K562 (cell line): ENCODE measurements around the gene UTP14A. TPM values are rescaled to one million over a fixed set of nuclear protein-coding genes. Genes with fewer than 3 reads are reported as not detected.

Experiments
- C11orf30 ChIP-seq: fragments of 450-650 bp; IDR thresholded peaks from 2 replicates; pipeline ENCODE4 v1.6.1; 2016; ENCODE audit warnings: low read depth, mild to moderate bottlenecking
- DMBX1 ChIP-seq: fragments of 250-450 bp; sonication (Bioruptor Pico); IDR thresholded peaks from 2 replicates; pipeline ENCODE4 v1.8.0; 2022; ENCODE audit warnings: inconsistent platforms, mild to moderate bottlenecking, moderate library complexity, borderline replicate concordance
- E2F8 ChIP-seq: fragments of 450-650 bp; IDR thresholded peaks from 2 replicates; pipeline ENCODE4 v1.7.1; 2018; ENCODE audit warnings: mild to moderate bottlenecking, low read depth; ENCODE audit not compliant: partially characterized antibody
- EP300 ChIP-seq: IDR thresholded peaks from 2 replicates; pipeline ENCODE4 v1.6.1; 2012; ENCODE audit warnings: low read length, improper control_type of control experiment
- FOXA3 ChIP-seq, 2 experiments: fragments of 450-650 bp in 1 of 2; sonication (generic) in 1 of 2; formaldehyde crosslinking; IDR thresholded peaks in 1 of 2; conservative IDR thresholded peaks in 1 of 2; 2 replicates each; pipeline versions ENCODE4 v1.4.0 to v1.8.0; 2020 to 2022; ENCODE audit warnings: mild to moderate bottlenecking in 2 of 2, missing genetic modification reagents in 1 of 2
- KLF6 ChIP-seq: fragments of 250-450 bp; sonication (Bioruptor Pico); IDR thresholded peaks from 2 replicates; pipeline ENCODE4 v1.4.0; 2020; ENCODE audit warnings: mild to moderate bottlenecking, moderate library complexity, borderline replicate concordance
- MAFG ChIP-seq: fragments of 450-650 bp; conservative IDR thresholded peaks from 2 replicates; pipeline ENCODE4 v1.6.1; 2016; ENCODE audit warnings: missing genetic modification characterization, missing compliant biosample characterization
- NFIC ChIP-seq: fragments of 450-650 bp; IDR thresholded peaks from 2 replicates; pipeline ENCODE4 v1.6.1; 2017; ENCODE audit warnings: mild to moderate bottlenecking, inconsistent platforms
- PHF8 ChIP-seq: fragments of 200-600 bp; sonication (generic); IDR thresholded peaks from 2 replicates; pipeline ENCODE4 v1.6.1; 2012; ENCODE audit warnings: mixed run types, mild to moderate bottlenecking, inconsistent platforms, low read length, moderate library complexity, borderline replicate concordance
- POLR2B ChIP-seq: fragments of 450-650 bp; IDR thresholded peaks from 2 replicates; pipeline ENCODE4 v1.6.1; 2018; ENCODE audit warnings: low read depth; ENCODE audit not compliant: partially characterized antibody
- RBFOX2 ChIP-seq: fragments of 200-400 bp; formaldehyde crosslinking; IDR thresholded peaks from 2 replicates; pipeline ENCODE4 v1.6.1; 2017; ENCODE audit warnings: low read depth, mild to moderate bottlenecking, low read length, moderate library complexity
- RCOR1 ChIP-seq, 2 experiments: IDR thresholded peaks; 2 replicates each; pipeline ENCODE4 v1.6.1; 2012; ENCODE audit warnings: low read depth in 2 of 2, low read length in 2 of 2, borderline replicate concordance in 1 of 2, improper control_type of control experiment in 1 of 2
- THAP12 ChIP-seq: fragments of 250-450 bp; sonication (Bioruptor Pico); IDR thresholded peaks from 2 replicates; pipeline ENCODE4 v1.9.0; 2021; ENCODE audit warnings: mild to moderate bottlenecking, inconsistent platforms
- U2AF2 ChIP-seq: fragments of 200-400 bp; formaldehyde crosslinking; optimal IDR thresholded peaks from 2 replicates; pipeline ENCODE3; 2017; ENCODE audit warnings: low read depth, mild to moderate bottlenecking, low read length
- WHSC1 ChIP-seq: IDR thresholded peaks from one replicate; pipeline ENCODE4 v1.6.1; 2012; ENCODE audit warnings: low read length, control low read depth, inconsistent platforms
- ZNF274 ChIP-seq: IDR thresholded peaks from 2 replicates; pipeline ENCODE4 v1.6.1; 2011; ENCODE audit warnings: low read depth, mild to moderate bottlenecking, low read length, moderate library complexity, borderline replicate concordance
- ZNF586 ChIP-seq: fragments of 450-650 bp; formaldehyde crosslinking; conservative IDR thresholded peaks from 2 replicates; pipeline ENCODE4 v1.4.0; 2020; ENCODE audit warnings: mild to moderate bottlenecking, moderate library complexity
- ZNF644 ChIP-seq: fragments of 200-800 bp; sonication (Bioruptor generic); IDR thresholded peaks from 2 replicates; pipeline ENCODE4 v1.6.1; 2016; ENCODE audit warnings: low read depth, missing genetic modification characterization, missing compliant biosample characterization
- polyA plus RNA-seq, 8 experiments: library from polyadenylated mRNA; depleted of rRNA in 4 of 8; stranded (reverse) in 5 of 8; unstranded in 3 of 8; fragments of >200 nt; fragmentation: Nextera tagmentation in 2 of 8; fragmentation: Illumina TruSeq in 1 of 8; extraction: Ambion mirVana in 2 of 8; extraction: Trizol in 1 of 8; gene quantifications; 2 replicates each; pipeline versions ENCODE4 v1.2.1 to v1.2.3, GENCODE V29; 2011 to 2014; ENCODE audit warnings: inconsistent platforms in 1 of 8, missing spikeins in 1 of 8
- total RNA-seq, 7 experiments: library from RNA; depleted of rRNA in 6 of 7; stranded (reverse); fragments of >200 nt in 6 of 7; fragmentation: Illumina TruSeq in 2 of 7; extraction: Trizol in 2 of 7; gene quantifications; 2 replicates each; pipeline versions ENCODE4 v1.2.1 to v1.2.3, GENCODE V29; 2011 to 2021; ENCODE audit warnings: low replicate concordance in 1 of 7
- TF ChIP-seq, protein P1 (sequence below): sonication (generic); formaldehyde crosslinking; IDR thresholded peaks from 2 replicates; pipeline ENCODE4 v1.9.0; 2022; ENCODE audit warnings: mild to moderate bottlenecking, missing genetic modification reagents
- TF ChIP-seq, protein P2 (sequence below): fragments of 450-650 bp; conservative IDR thresholded peaks from 2 replicates; pipeline ENCODE4 v1.6.1; 2016; ENCODE audit warnings: missing genetic modification characterization, low read depth, mild to moderate bottlenecking, missing compliant biosample characterization, moderate library complexity

UTP14A gene
- total and polyA plus RNA-seq, 9 of the 15 experiments (the other 6 are each of a cell fraction or from before 2014, with no cell fraction given) = 30.5 to 91.0 (median 64.1) TPM

- TF ChIP-seq, protein P1, sequence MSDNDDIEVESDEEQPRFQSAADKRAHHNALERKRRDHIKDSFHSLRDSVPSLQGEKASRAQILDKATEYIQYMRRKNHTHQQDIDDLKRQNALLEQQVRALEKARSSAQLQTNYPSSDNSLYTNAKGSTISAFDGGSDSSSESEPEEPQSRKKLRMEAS (CRISPR knock-in tag) = 0 out of 2 replicates have a peak, but pooled peaks have one; percentile 21
- TF ChIP-seq RBFOX2 (peak; percentile 90), FOXA3 (CRISPR knock-in tag; conservative IDR thresholded peaks at IDR 0.05 in 1 of 2, IDR thresholded peaks at IDR 0.05 in 1 of 2) (no peak), ZNF644 (tag) (no peak), ZNF586 (CRISPR knock-in tag) (no peak), PHF8 (peak; percentile 69; the same call in 1 of the 2 replicates), POLR2B (peak; percentile 80), WHSC1 (no peak), C11orf30 (no peak), NFIC (no peak), THAP12 (CRISPR knock-in tag) (peak; percentile 28; the same call in 1 of the 2 replicates), E2F8 (peak; percentile 45), KLF6 (CRISPR knock-in tag) (no peak), DMBX1 (CRISPR knock-in tag) (0 out of 2 replicates have a peak, but pooled peaks have one; percentile 40), U2AF2 (no peak), RCOR1 (IDR thresholded peaks at IDR 0.05; ENCODE audit: borderline replicate concordance in 1 of 2, low read depth in 2 of 2, low read length in 2 of 2) (0 out of 4 replicates have a peak, but pooled peaks of 1 of the 2 experiments have one; percentile 33), ZNF274 (no peak), EP300 (no peak), MAFG (tag) (no peak)
- TF ChIP-seq, protein P2, sequence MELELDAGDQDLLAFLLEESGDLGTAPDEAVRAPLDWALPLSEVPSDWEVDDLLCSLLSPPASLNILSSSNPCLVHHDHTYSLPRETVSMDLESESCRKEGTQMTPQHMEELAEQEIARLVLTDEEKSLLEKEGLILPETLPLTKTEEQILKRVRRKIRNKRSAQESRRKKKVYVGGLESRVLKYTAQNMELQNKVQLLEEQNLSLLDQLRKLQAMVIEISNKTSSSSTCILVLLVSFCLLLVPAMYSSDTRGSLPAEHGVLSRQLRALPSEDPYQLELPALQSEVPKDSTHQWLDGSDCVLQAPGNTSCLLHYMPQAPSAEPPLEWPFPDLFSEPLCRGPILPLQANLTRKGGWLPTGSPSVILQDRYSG = 0 out of 2 replicates have a peak, but pooled peaks have one; percentile 42
Observed at GRCh38 chrX:129961180-129962083, 55.5 kb downstream of the UTP14A start (continued).
